ENCODE measurements around the gene CHRNA4.

GRCh38 chr20:63362436-63363009 is 1.4 kb upstream of the CHRNA4 start:
- TF ChIP-seq YY1 (IDR thresholded peaks at IDR 0.05; ENCODE audit: low read depth, low read length) (no peak), CTCF (IDR thresholded peaks at IDR 0.05 in 2 of 3, conservative IDR thresholded peaks at IDR 0.05 in 1 of 3; ENCODE audit: control insufficient read depth in 2 of 3, extremely low read depth in 1 of 3, insufficient read depth in 1 of 3, low read depth in 3 of 3, low read length in 3 of 3) (no peak), FOXM1 (IDR thresholded peaks at IDR 0.05; ENCODE audit: low read depth, low read length) (no peak), ATF7 (IDR thresholded peaks at IDR 0.05; ENCODE audit: low read depth) (no peak)
